HG03108 (cell line): ENCODE measurements around the gene LMF2.

ENCODE experiments used
- ATAC-seq: cut with Tn5 transposase; IDR thresholded peaks from one replicate; pipeline ENCODE4 v1.9.1; 2021; ENCODE audit warnings: moderate library complexity; ENCODE audit not compliant: unreplicated experiment

LMF2 gene

DNA sequence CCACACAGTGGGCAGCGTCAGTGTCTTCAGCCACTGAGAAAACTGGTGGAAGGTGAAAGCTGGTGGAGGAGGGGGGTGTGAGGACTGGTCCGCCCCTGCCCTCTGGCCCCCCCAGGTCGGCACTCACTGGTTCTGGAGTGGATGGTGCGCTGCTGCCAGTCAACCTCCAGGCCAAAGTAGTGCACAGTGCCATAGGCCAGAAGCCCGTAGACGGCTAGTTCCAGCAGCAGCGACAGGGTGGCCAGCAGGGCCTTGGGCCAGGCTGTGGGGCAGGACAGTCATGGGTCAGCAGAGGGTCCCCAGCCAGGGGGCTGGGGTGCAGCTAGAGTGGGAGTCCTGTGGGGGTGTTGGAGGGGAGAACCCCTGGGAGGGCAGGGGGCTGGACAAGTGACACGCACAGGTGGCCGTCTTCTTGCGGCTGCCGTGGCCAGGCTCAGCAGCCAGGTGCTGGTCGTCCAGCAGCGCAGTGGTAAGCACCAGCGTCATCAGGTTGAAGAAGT is 2.2 kb downstream of the LMF2 start:
- no peak for ATAC-seq

- no peak for ATAC-seq
These were observed 2.9 kb downstream of the LMF2 start for GRCh38 chr22:50504369-50505211.

GRCh38 chr22:50503475-50504145 is 3.9 kb downstream of the LMF2 start:
- ATAC-seq, result no peak

GRCh38 chr22:50502628-50503474 is 4.7 kb downstream of the LMF2 start:
- ATAC-seq, result no peak

GRCh38 chr22:50502096-50502495 is 5.4 kb downstream of the LMF2 start:
- ATAC-seq, result no peak

DNA sequence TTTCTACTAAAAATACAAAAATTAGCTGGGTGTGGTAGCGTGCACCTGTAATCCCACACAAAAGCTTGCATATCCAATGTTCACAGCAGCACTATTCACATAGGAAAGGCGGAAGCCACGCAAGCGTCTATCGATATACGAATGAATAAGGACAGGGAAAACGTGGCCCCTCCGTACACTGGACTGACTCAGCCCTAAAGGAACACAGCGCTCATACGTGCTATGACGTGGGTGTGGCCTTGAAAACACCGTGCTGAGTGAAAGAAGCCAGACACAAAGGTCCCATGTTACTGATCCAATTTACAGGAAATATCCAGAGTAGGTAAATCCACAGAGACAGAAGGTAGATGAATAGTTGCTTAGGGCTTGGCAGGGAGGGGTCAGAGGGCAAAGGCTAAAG is 7.0 kb downstream of the LMF2 start:
- ATAC-seq, result no peak

DNA sequence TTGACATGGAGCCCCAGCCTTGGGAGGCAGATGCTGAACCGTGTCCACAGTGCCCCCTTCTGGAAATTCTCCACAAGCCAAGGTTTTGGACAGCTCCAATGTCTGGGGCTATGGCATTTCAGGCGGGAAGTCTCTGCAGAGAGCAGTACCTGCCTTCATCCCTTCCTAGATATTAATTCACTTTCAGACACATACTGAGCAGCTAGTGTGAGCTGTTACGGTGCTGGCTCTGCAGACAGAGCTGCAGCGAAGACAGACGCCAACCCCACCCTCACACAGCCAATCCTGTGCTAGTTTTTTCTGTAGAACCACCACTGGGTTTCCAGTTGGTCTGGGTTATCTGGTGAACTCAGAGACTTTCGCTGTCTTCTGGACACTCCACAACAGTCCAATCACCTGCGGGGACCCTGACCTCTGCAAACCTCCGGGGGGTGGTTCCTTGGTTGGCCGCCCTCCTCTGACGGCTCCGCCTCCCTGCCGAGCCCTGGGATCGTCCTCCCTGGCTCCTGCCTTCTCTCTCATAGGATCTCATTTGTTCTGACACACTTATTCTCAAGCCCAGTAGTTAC is 9.1 kb downstream of the LMF2 start:
- ATAC-seq, result no peak

DNA sequence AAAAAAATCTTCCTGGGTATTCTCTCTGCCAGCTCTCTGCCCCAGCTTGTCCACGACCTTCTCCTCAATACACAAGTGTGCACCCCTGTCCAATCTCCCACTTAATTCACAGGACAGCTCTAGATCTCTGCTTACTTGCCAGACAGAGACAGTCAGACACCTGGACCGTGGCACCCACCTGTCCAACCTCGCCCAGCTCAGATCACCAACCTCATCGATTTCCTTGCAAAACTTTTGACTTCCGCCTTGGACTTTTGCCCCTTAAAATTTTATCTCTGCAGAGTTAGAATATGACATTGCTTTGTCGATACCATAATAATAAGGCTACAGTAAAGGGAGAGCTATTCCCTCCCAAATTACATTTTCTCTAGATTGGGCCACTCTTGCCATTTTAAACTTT is 10.4 kb downstream of the LMF2 start:
- no peak for ATAC-seq

DNA sequence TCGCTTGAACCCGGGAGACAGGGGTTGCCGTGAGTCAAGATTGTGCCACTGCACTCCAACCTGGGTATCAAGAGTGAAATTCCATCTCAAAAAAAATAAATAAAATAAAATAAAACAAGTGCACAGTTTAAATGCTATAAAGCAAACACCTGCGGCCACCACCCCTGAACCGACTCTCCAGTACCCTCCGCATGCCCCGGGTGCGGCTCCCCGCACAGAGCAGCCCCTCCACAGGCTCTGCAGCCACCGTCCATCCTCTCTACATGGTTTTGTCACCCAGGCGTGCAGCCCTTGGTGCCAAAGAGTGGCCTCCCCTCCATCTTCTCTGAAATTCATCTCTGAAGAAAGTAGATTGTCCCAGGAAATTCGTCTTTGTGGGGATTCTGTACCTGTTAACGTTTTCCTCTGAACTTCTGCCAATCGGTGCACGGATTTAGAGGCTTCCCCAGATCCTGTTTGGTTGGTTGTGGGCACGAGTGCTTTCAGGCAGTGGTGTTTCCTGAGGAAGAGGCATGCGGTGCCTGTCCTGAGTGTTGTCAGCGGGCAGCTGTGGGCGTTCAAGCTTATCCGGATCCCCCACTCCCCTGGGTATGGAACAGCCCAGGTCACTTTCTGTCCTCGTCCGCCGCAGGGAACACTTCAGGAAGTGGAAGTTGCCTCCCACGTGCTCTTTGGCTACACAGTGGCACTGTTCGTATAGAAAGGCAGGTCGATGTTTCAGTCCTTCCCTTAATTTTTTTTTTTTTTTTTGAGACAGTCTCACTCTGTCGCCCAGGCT is 16.8 kb downstream of the LMF2 start:
- no peak for ATAC-seq

DNA sequence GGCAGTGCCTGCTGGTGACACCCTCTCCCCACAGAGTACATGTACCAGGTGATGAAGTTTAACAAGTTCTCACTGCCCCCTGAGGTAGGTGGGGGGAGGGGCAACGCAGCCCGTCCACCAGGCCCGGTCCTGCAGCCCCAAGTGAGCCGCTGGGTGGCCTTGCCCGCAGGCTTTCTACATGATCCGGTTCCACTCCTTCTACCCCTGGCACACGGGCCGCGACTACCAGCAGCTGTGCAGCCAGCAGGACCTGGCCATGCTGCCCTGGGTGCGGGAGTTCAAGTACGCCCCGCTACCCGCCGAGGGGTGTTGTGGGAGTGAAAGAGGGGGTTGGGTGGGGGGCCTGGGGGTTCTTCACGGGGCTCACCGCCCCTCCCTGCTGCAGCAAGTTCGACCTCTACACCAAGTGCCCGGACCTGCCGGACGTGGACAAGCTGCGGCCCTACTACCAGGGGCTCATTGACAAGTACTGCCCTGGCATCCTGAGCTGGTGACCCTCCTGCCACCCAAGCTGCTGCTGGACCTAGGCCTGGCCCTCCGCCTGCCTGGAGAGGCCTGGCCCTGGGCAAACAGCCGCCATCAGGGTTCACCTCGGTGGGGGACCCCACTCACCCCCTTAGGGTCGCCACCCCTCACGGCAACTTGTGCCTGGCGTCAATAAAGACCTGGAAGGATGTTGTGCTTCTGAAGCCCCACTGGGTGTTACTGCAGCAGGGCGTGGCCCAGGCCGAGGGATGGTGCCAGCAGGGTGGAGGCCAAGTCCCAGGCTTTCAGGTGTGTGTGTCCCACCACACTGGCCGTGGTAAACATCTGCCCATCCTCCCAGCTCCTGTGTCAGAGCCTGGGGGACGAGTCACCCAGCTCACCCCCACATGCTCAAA is 17.9 kb downstream of the LMF2 start:
- no peak for ATAC-seq

DNA sequence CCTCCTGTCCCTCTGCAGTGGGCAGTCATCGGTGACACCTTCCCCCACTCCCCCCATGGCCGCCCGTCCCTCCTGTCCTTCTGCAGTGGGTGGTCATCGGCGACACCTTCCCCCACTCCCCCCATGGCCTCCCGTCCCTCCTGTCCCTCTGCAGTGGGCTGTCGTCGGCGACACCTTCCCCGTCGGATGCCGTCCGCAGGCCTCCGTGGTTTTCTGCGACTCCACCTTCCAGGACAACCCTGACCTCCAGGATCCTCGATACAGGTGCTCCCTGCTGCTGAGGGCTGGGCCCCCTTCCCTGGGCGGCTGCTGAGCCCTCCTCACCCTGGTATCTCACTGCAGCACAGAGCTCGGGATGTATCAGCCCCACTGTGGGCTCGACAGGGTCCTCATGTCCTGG is 18.6 kb downstream of the LMF2 start:
- no peak for ATAC-seq

DNA sequence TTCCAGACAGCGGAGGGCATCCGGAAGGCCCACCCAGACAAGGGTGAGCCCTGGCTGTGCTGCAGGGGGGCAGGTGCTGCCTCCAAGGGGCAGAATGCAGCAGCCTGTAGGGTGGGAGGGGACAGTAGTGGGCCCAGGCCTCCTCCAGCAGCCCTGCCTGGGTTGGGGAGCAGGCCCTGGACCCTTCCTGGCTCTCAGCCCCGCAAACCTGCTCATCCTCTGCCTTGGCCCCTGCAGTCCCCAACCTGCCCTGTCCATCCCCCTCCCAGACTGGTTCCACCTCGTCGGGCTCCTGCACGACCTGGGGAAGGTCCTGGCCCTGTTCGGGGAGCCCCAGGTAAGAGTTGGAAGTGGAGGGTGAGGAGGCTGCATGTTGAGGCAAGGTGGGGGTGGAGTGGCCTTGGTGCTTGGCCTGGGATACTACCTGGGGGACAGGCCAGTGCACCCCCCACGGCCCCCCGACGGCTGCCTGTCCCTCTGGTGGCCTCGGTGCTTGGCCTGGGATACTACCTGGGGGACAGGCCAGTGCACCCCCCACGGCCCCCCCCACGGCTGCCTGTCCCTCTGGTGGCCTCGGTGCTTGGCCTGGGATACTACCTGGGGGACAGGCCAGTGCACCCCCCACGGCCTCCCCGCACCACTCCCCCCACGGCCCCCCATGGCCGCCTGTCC is 19.4 kb downstream of the LMF2 start:
- no peak for ATAC-seq

DNA sequence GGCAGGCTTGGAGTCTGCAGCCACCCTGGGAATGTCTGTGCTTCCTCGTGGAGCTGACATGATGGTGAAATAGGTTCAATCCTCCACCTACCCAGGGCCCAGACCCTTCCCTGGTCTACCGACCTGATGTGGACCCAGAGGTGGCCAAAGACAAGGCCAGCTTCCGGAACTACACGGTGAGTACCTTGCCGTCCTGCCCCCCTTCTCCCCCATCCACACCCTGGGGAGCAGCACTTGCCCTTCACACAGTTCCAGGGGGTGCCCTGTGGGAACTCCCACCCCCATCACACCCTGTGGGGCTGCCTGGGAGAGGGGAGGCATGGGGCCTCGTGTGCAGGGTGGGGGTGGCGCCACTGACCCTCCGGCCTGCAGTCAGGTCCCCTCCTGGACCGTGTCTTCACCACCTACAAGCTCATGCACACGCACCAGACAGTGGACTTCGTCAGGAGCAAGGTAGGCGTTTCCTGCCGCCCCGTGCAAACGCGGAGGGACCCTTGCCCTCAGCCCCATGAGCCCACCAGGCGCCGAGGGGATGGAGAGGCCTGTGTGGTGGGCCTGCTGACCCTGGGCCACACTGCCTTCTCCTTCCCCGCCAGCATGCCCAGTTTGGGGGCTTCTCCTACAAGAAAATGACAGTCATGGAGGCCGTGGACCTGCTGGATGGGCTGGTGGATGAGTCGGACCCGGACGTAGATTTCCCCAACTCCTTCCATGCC is 20.1 kb downstream of the LMF2 start:
- ATAC-seq, result no peak

GRCh38 chr22:50486561-50487289 is 20.8 kb downstream of the LMF2 start, which contains the start of gene MIOX:
Gene MIOX (plus strand): TSS chr22:50486859. CDS start chr22:50486898, 39 bp downstream.
- no peak for ATAC-seq

DNA sequence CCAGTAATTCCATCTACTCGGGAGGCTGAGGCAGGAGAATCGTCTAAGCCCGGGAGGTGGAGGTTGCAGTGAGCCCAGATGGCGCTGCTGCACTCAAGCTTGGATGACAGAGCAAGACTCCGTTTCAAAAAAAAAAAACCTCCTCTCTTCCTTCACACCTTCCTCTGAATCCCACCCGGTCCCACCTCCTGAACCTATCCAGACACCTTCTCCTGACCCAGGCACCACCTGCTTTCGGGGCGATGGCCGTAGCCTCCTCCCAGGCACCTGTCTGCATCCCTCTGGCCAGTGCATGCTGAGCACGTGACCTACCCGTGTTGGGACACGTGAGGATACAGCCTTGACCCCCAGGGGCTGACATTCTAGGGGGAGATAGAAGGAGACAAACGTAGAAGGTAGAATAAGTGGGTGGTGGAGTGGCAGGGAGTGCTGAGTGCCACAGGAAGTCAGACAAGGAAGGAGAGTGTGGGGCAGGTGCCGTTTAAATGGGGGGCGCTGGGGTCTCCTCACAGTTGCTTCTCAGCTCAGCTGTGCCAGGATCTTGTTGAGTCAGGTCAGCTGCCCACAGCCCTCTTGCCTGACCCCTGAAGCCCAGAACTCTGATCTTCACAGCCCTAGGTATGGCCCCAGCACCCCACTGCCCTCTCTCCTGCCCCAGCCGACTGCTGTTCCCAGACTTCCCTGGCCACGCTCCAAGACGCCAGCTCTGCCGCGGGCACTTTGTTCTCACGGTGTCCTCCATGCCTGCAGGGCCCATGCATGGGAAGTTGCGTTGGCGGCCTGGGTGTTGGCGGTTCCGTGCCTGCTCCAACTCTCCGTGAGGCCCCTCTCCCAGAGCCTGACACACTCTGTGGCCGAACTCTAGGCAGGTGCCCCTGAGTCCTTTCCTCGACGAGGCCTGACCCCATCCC is 22.0 kb downstream of the LMF2 start:
- no peak for ATAC-seq
